Panc1 (cell line): Measurements from ENCODE around the gene TEX14. TPM values are rescaled to one million over a fixed set of nuclear protein-coding genes. Genes with fewer than 3 reads are reported as not detected.

ENCODE experiments used
- ATAC-seq: fragments of 200-7000 bp; cut with Tn5 transposase; 2 replicates; pipeline ENCODE4 v1.9.1; 2020; ENCODE audit warnings: mild to moderate bottlenecking, moderate library complexity
- BruUV-seq: library from RNA; stranded (reverse); fragments of 400-500 nt; replicated peaks from 2 replicates; lab custom pipeline; 2021; lab: Mats Ljungman, UMichigan
- CTCF ChIA-PET: fragments of 300-600 bp; sonication (Branson Sonifier 250); formaldehyde crosslinking; loops from one replicate; lab custom pipeline; 2022; ENCODE audit warnings: antibody characterized with exemption; lab: Charles Lee
- POLR2A ChIA-PET: fragments of 300-600 bp; sonication (Branson Sonifier 250); formaldehyde crosslinking; loops from one replicate; lab custom pipeline; 2022; ENCODE audit warnings: antibody characterized with exemption; lab: Charles Lee
- DNase-seq: peaks from one replicate; pipeline ENCODE4 v3.0.0-alpha.2; 2010; ENCODE audit warnings: low read depth, low spot score
- H3K27ac ChIP-seq: 2 replicates; pipeline ENCODE4 v1.5.1; 2011; ENCODE audit warnings: mild to moderate bottlenecking, low read length, inconsistent platforms
- H3K27me3 ChIP-seq: fragments of 200-500 bp; sonication (Bioruptor generic); 2 replicates; pipeline ENCODE4 v1.6.0; 2014; ENCODE audit warnings: low read length, inconsistent platforms; ENCODE audit not compliant: control insufficient read depth, insufficient read depth
- H3K36me3 ChIP-seq: fragments of 200-500 bp; sonication (Bioruptor generic); 2 replicates; pipeline ENCODE4 v1.5.1; 2014; ENCODE audit warnings: inconsistent platforms, mild to moderate bottlenecking, low read length, moderate library complexity; ENCODE audit not compliant: control insufficient read depth, insufficient read depth
- H3K4me1 ChIP-seq: 2 replicates; pipeline ENCODE4 v1.5.1; 2011; ENCODE audit warnings: inconsistent platforms, mild to moderate bottlenecking, low read length, moderate library complexity; ENCODE audit not compliant: control insufficient read depth, insufficient read depth
- H3K4me3 ChIP-seq, 2 experiments: 2 replicates each; pipeline ENCODE4 v1.5.1; 2011 to 2012; ENCODE audit warnings: low read depth in 2 of 2, low read length in 2 of 2, mild to moderate bottlenecking in 2 of 2, inconsistent platforms in 1 of 2, moderate library complexity in 1 of 2
- H3K9me3 ChIP-seq: fragments of 200-500 bp; sonication (Bioruptor generic); 2 replicates; pipeline ENCODE4 v1.5.1; 2014; ENCODE audit warnings: low read depth, mild to moderate bottlenecking, inconsistent platforms, low read length, moderate library complexity; ENCODE audit not compliant: control insufficient read depth, insufficient read depth
- CTCF ChIP-seq: fragments of 450-650 bp; IDR thresholded peaks from 2 replicates; pipeline ENCODE4 v1.5.1; 2017; ENCODE audit warnings: mild to moderate bottlenecking
- POLR2AphosphoS5 ChIP-seq: IDR thresholded peaks from 2 replicates; pipeline ENCODE4 v1.6.1; 2012; ENCODE audit warnings: mild to moderate bottlenecking, low read depth, low read length, moderate library complexity
- REST ChIP-seq, 2 experiments: IDR thresholded peaks; 2 replicates each; pipeline ENCODE4 v1.6.1; 2011 to 2012; ENCODE audit warnings: low read depth in 2 of 2, control low read depth in 1 of 2, low read length in 1 of 2, mild to moderate bottlenecking in 1 of 2, moderate library complexity in 1 of 2; ENCODE audit not compliant: insufficient read depth in 1 of 2
- SIN3A ChIP-seq: IDR thresholded peaks from 2 replicates; pipeline ENCODE4 v1.6.1; 2012; ENCODE audit warnings: low read depth, mild to moderate bottlenecking, low read length, moderate library complexity, borderline replicate concordance; ENCODE audit not compliant: insufficient read depth
- TCF7L2 ChIP-seq: IDR thresholded peaks from 2 replicates; pipeline ENCODE4 v1.6.1; 2011; ENCODE audit warnings: mild to moderate bottlenecking, low read depth, low read length, inconsistent platforms
- in situ Hi-C: cut with HindIII; loops from 2 replicates; pipeline ENCODE4 v1.10.0; 2016; ENCODE audit warnings: low sequenced_read_pairs, low pct_unique_long_range_greater_than_20kb
- intact Hi-C: fragments of 100-400 bp; cut with micrococcal nuclease; formaldehyde crosslinking; loops from one replicate; pipeline ENCODE4 v1.10.0; 2022; ENCODE audit not compliant: unreplicated experiment
- total RNA-seq: library from RNA; stranded (reverse); gene quantifications from one replicate; pipeline ENCODE4 v1.2.1, GENCODE V29; 2021; ENCODE audit not compliant: unreplicated experiment

TEX14 gene
- total RNA-seq, 1 experiment from 2014 or later: not detected

- POLR2A ChIA-PET: interaction anchor here (0.6 kb wide), 1 partner anchor 55 kb away, joined by 11 read pairs; no protein-coding TSS in a partner anchor
- intact Hi-C loops: no loop called here
- no TSS peak for BruUV-seq
- Histone ChIP-seq H3K27ac (no peak overlapping the region), H3K4me3 (no peak overlapping the region), H3K36me3 (no peaks in the 10 kb centered on the region), H3K9me3 (no peaks in the 10 kb centered on the region), H3K27me3 (no peaks in the 10 kb centered on the region), H3K4me1 (peaks cover 3% of the 10 kb centered on the region; the same call in 1 of the 2 replicates)
- TF ChIP-seq SIN3A: no peak
- TF ChIP-seq POLR2AphosphoS5: no peak
- TF ChIP-seq REST (IDR thresholded peaks at IDR 0.05; ENCODE audit: insufficient read depth in 1 of 2, low read depth in 2 of 2, low read length in 1 of 2): no peak
- TF ChIP-seq TCF7L2: no peak
- ATAC-seq (no peak), DNase-seq (no peak)
- CTCF ChIA-PET: no interaction called here
- in situ Hi-C loops: no loop called here
Observed at GRCh38 chr17:58534331-58534730, 157.5 kb downstream of the TEX14 start.

- CTCF ChIA-PET: interaction anchor here (0.6 kb wide), 1 partner anchor 417 kb away, joined by 5 read pairs; no protein-coding TSS in a partner anchor
- Histone ChIP-seq H3K4me1 (peaks cover 3% of the 10 kb centered on the region; the same call in 1 of the 2 replicates), H3K27ac (no peak overlapping the region), H3K36me3 (no peaks in the 10 kb centered on the region), H3K9me3 (no peaks in the 10 kb centered on the region), H3K4me3 (no peak overlapping the region), H3K27me3 (no peaks in the 10 kb centered on the region)
- no peak for DNase-seq
- intact Hi-C loops: no loop called here
- in situ Hi-C loops: no loop called here
- POLR2A ChIA-PET: no interaction called here
- TF ChIP-seq CTCF (no peak), POLR2AphosphoS5 (no peak), TCF7L2 (no peak), REST (IDR thresholded peaks at IDR 0.05; ENCODE audit: insufficient read depth in 1 of 2, low read depth in 2 of 2, low read length in 1 of 2) (no peak), SIN3A (no peak)
- no TSS peak for BruUV-seq
- ATAC-seq: no peak
Observed at GRCh38 chr17:58533616-58534188, 158.1 kb downstream of the TEX14 start.
